SK-N-SH (cell line): ENCODE data around the gene ZNF597.
A peak's percentile ranks its signal among the peaks of the same experiment; 100 is the strongest.

Source experiments
- ELF1 ChIP-seq: IDR thresholded peaks from 2 replicates; pipeline ENCODE4 v1.4.0; 2012
- EZH2phosphoT487 ChIP-seq: fragments of 200-600 bp; sonication (generic); IDR thresholded peaks from 2 replicates; pipeline ENCODE4 v1.6.1; 2017; ENCODE audit warnings: low read depth, mixed run types, mild to moderate bottlenecking, antibody characterized with exemption, moderate library complexity, borderline replicate concordance
- GABPA ChIP-seq: IDR thresholded peaks from 2 replicates; pipeline ENCODE4 v1.4.0; 2012; ENCODE audit warnings: low read depth, mild to moderate bottlenecking
- GATA2 ChIP-seq: sonication (generic); formaldehyde crosslinking; IDR thresholded peaks from 2 replicates; pipeline ENCODE4 v1.5.0; 2020; ENCODE audit warnings: mild to moderate bottlenecking, missing genetic modification reagents
- POLR2AphosphoS5 ChIP-seq: IDR thresholded peaks from 2 replicates; pipeline ENCODE4 v1.6.1; 2012; ENCODE audit warnings: low read depth, low read length
- RCOR1 ChIP-seq: fragments of 150-350 bp; IDR thresholded peaks from 2 replicates; pipeline ENCODE4 v1.6.1; 2017; ENCODE audit warnings: antibody characterized with exemption, low read length
- SIN3A ChIP-seq: IDR thresholded peaks from 2 replicates; pipeline ENCODE4 v1.6.1; 2012; ENCODE audit warnings: low read depth, mild to moderate bottlenecking, low read length, moderate library complexity, borderline replicate concordance
- USF2 ChIP-seq: fragments of 150-350 bp; IDR thresholded peaks from 2 replicates; pipeline ENCODE4 v1.6.1; 2017; ENCODE audit warnings: antibody characterized with exemption, low read length, low read depth, borderline replicate concordance
- TF ChIP-seq, protein P1 (sequence below): fragments of 200-600 bp; sonication (generic); IDR thresholded peaks from 2 replicates; pipeline ENCODE4 v1.6.1; 2017; ENCODE audit warnings: antibody characterized with exemption, mild to moderate bottlenecking, moderate library complexity
- TF ChIP-seq, protein P2 (sequence below): IDR thresholded peaks from 2 replicates; pipeline ENCODE4 v1.4.0; 2012; ENCODE audit warnings: low read depth, borderline replicate concordance

DNA sequence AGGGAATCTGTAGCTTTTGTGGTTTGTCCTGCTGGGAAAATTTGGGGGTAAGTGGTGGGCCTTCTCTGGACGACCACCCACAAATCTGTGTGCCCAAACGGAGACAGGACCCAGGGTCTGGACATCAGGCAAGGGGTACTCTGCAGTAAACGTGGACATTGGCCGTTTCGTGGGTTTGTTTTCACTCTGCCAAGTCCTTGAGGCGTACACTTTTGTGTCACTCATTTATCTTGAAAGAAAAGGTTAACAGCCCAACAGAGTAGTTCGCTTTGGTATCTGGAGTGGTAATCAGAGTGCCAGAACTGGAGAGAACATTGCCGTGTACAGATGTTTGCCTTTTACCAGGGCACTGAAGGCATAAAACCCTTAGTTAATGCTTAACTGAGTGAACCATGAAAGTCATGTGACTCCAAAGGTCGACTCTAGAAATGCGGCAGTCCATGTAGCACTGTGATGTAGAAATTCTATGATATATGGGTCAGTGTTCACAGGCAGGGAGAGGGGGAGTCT lies 15.6 kb upstream of the ZNF597 start:
- TF ChIP-seq SIN3A: 0 out of 2 replicates have a peak, but pooled peaks have one; percentile 1
- no peak for TF ChIP-seq ELF1
- TF ChIP-seq, protein P1, sequence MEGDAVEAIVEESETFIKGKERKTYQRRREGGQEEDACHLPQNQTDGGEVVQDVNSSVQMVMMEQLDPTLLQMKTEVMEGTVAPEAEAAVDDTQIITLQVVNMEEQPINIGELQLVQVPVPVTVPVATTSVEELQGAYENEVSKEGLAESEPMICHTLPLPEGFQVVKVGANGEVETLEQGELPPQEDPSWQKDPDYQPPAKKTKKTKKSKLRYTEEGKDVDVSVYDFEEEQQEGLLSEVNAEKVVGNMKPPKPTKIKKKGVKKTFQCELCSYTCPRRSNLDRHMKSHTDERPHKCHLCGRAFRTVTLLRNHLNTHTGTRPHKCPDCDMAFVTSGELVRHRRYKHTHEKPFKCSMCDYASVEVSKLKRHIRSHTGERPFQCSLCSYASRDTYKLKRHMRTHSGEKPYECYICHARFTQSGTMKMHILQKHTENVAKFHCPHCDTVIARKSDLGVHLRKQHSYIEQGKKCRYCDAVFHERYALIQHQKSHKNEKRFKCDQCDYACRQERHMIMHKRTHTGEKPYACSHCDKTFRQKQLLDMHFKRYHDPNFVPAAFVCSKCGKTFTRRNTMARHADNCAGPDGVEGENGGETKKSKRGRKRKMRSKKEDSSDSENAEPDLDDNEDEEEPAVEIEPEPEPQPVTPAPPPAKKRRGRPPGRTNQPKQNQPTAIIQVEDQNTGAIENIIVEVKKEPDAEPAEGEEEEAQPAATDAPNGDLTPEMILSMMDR: no peak
- no peak for TF ChIP-seq USF2
- TF ChIP-seq GABPA: no peak
- TF ChIP-seq RCOR1: no peak
- no peak for TF ChIP-seq GATA2 (CRISPR knock-in tag)
- no peak for TF ChIP-seq EZH2phosphoT487
- TF ChIP-seq, protein P2, sequence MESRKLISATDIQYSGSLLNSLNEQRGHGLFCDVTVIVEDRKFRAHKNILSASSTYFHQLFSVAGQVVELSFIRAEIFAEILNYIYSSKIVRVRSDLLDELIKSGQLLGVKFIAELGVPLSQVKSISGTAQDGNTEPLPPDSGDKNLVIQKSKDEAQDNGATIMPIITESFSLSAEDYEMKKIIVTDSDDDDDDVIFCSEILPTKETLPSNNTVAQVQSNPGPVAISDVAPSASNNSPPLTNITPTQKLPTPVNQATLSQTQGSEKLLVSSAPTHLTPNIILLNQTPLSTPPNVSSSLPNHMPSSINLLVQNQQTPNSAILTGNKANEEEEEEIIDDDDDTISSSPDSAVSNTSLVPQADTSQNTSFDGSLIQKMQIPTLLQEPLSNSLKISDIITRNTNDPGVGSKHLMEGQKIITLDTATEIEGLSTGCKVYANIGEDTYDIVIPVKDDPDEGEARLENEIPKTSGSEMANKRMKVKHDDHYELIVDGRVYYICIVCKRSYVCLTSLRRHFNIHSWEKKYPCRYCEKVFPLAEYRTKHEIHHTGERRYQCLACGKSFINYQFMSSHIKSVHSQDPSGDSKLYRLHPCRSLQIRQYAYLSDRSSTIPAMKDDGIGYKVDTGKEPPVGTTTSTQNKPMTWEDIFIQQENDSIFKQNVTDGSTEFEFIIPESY: no peak
- TF ChIP-seq POLR2AphosphoS5: no peak
